Keratinocyte (primary cell): Measurements from ENCODE around the gene SYPL1. TPM values are rescaled to one million over a fixed set of nuclear protein-coding genes. Genes with fewer than 3 reads are reported as not detected.
A peak's percentile ranks its signal among the peaks of the same experiment; 100 is the strongest.

ENCODE experiments used
- DNase-seq: peaks from one replicate; pipeline ENCODE4 v3.0.0-alpha.2; 2011; ENCODE audit warnings: low read depth, missing footprints, low spot score
- FAIRE-seq: peaks from 2 replicates; lab custom pipeline; 2011; peaks lifted over from hg19 to GRCh38; lab: Jason Lieb, UNC
- H2AFZ ChIP-seq: 2 replicates; pipeline ENCODE4 v1.6.0; 2012; ENCODE audit warnings: low read length, control low read depth, inconsistent platforms; ENCODE audit not compliant: control insufficient read depth
- H3K27ac ChIP-seq: 2 replicates; pipeline ENCODE4 v1.5.1; 2011; ENCODE audit warnings: low read length; ENCODE audit not compliant: control insufficient read depth, insufficient read depth
- H3K27me3 ChIP-seq: 3 replicates; pipeline ENCODE4 v1.6.0; 2011; ENCODE audit warnings: low read length; ENCODE audit not compliant: control insufficient read depth, insufficient read depth; ENCODE audit errors: extremely low read depth
- H3K36me3 ChIP-seq, 2 experiments: 2 replicates in 1 of 2; 3 replicates in 1 of 2; pipeline ENCODE4 v1.5.1; 2011; ENCODE audit warnings: low read length in 2 of 2, mild to moderate bottlenecking in 1 of 2; ENCODE audit not compliant: control insufficient read depth in 2 of 2, insufficient read depth in 2 of 2; ENCODE audit errors: extremely low read depth in 1 of 2
- H3K4me1 ChIP-seq: 3 replicates; pipeline ENCODE4 v1.5.1; 2011; ENCODE audit warnings: low read length; ENCODE audit not compliant: control insufficient read depth, insufficient read depth; ENCODE audit errors: extremely low read depth
- H3K4me2 ChIP-seq: 3 replicates; pipeline ENCODE4 v1.6.0; 2011; ENCODE audit warnings: low read depth, low read length; ENCODE audit not compliant: control insufficient read depth, insufficient read depth; ENCODE audit errors: extremely low read depth
- H3K4me3 ChIP-seq, 3 experiments: fragments of 200-600 bp in 1 of 3; sonication (generic) in 1 of 3; 2 replicates in 2 of 3; 3 replicates in 1 of 3; pipeline ENCODE4 v1.5.1; 2011 to 2016; ENCODE audit warnings: low read length in 3 of 3, mild to moderate bottlenecking in 3 of 3, control low read depth in 2 of 3, inconsistent platforms in 1 of 3, low read depth in 1 of 3, mixed read lengths in 1 of 3, mixed run types in 1 of 3, moderate library complexity in 1 of 3; ENCODE audit not compliant: control insufficient read depth in 2 of 3, insufficient read depth in 2 of 3; ENCODE audit errors: extremely low read depth in 1 of 3
- H3K79me2 ChIP-seq: 2 replicates; pipeline ENCODE4 v1.6.0; 2012; ENCODE audit warnings: low read length; ENCODE audit not compliant: control insufficient read depth, insufficient read depth
- H3K9ac ChIP-seq: 3 replicates; pipeline ENCODE4 v1.6.0; 2011; ENCODE audit warnings: low read length; ENCODE audit not compliant: control insufficient read depth, insufficient read depth; ENCODE audit errors: extremely low read depth
- H3K9me1 ChIP-seq: 3 replicates; pipeline ENCODE4 v1.6.0; 2011; ENCODE audit warnings: low read length; ENCODE audit not compliant: control insufficient read depth, insufficient read depth; ENCODE audit errors: extremely low read depth
- H3K9me3 ChIP-seq: 2 replicates; pipeline ENCODE4 v1.5.1; 2012; ENCODE audit warnings: low read depth, low read length; ENCODE audit not compliant: control insufficient read depth
- H4K20me1 ChIP-seq: 3 replicates; pipeline ENCODE4 v1.6.0; 2011; ENCODE audit warnings: low read length; ENCODE audit not compliant: control insufficient read depth, insufficient read depth; ENCODE audit errors: extremely low read depth
- CTCF ChIP-seq, 3 experiments: IDR thresholded peaks in 1 of 3; conservative IDR thresholded peaks in 1 of 3; optimal IDR thresholded peaks in 1 of 3; 2 replicates in 2 of 3; 3 replicates in 1 of 3; pipeline versions ENCODE3 to v1.5.1; 2011; ENCODE audit warnings: low read length in 3 of 3, mild to moderate bottlenecking in 3 of 3, moderate library complexity in 2 of 3, control low read depth in 1 of 3, inconsistent platforms in 1 of 3; ENCODE audit not compliant: insufficient read depth in 2 of 3; ENCODE audit errors: extremely low read depth in 1 of 3
- EZH2 ChIP-seq: IDR thresholded peaks from one replicate; pipeline ENCODE4 v1.6.1; 2012; ENCODE audit warnings: inconsistent platforms, mild to moderate bottlenecking, low read length, moderate library complexity
- dilution Hi-C: fragments of 300-500 bp; cut with MboI; formaldehyde crosslinking; loops from one replicate; pipeline ENCODE4 v1.7.0; 2020; ENCODE audit warnings: low sequenced_read_pairs; ENCODE audit not compliant: extremely low pct_ligation_motif_present
- polyA plus RNA-seq, 5 experiments: library from polyadenylated mRNA; depleted of rRNA in 3 of 5; stranded (reverse) in 3 of 5; stranded (forward) in 1 of 5; unstranded in 1 of 5; fragments of >200 nt; gene quantifications; 1 replicate in 1 of 5; 2 replicates in 3 of 5; 3 replicates in 1 of 5; pipeline versions ENCODE4 v1.2.1 to v1.2.3, GENCODE V29; 2011 to 2012; ENCODE audit warnings: missing spikeins in 2 of 5, low read depth in 1 of 5, low replicate concordance in 1 of 5

The SYPL1 gene
- polyA plus RNA-seq, 1 donor (not counting 4 experiments of a cell fraction or from before 2014, with no cell fraction given): 254 TPM

GRCh38 chr7:106110885-106111654, 1.0 kb downstream of the SYPL1 start:
- TF ChIP-seq EZH2: no peak
- no peak for TF ChIP-seq CTCF (optimal IDR thresholded peaks at IDR 0.05 in 1 of 3, IDR thresholded peaks at IDR 0.05 in 1 of 3, conservative IDR thresholded peaks at IDR 0.05 in 1 of 3; ENCODE audit: extremely low read depth in 1 of 3, insufficient read depth in 2 of 3, low read length in 3 of 3)
- peak; percentile 61 for FAIRE-seq
- Histone ChIP-seq H2AFZ (no peak overlapping the region), H3K27me3 (no peaks in the 10 kb centered on the region), H4K20me1 (peaks cover 12% of the 10 kb centered on the region), H3K9me1 (no peaks in the 10 kb centered on the region), H3K9me3 (no peaks in the 10 kb centered on the region), H3K27ac (peak overlapping the region; percentile 90), H3K9ac (peak overlapping the region; percentile 93), H3K4me3 (peak overlapping the region; percentile 69 to 98 (median 78)), H3K36me3 (peaks cover 0 to 10% of the 10 kb centered on the region in 2 experiments), H3K4me2 (peak overlapping the region; percentile 73), H3K4me1 (peaks cover 22% of the 10 kb centered on the region), H3K79me2 (peaks cover 59% of the 10 kb centered on the region)
- DNase-seq: no peak
- dilution Hi-C loops: no loop called here

- Histone ChIP-seq H3K27me3 (no peaks in the 10 kb centered on the region), H3K27ac (peak overlapping the region; percentile 2), H2AFZ (no peak overlapping the region), H3K36me3 (peaks cover 0 to 10% of the 10 kb centered on the region in 2 experiments), H3K9ac (peak overlapping the region; percentile 93), H3K79me2 (peaks cover 67% of the 10 kb centered on the region), H3K9me3 (no peaks in the 10 kb centered on the region), H3K9me1 (no peaks in the 10 kb centered on the region), H3K4me1 (peaks cover 26% of the 10 kb centered on the region), H3K4me2 (peak overlapping the region; percentile 73), H3K4me3 (peak overlapping the region; percentile 69 to 98 (median 78)), H4K20me1 (peaks cover 12% of the 10 kb centered on the region)
- TF ChIP-seq CTCF (optimal IDR thresholded peaks at IDR 0.05 in 1 of 3, IDR thresholded peaks at IDR 0.05 in 1 of 3, conservative IDR thresholded peaks at IDR 0.05 in 1 of 3; ENCODE audit: extremely low read depth in 1 of 3, insufficient read depth in 2 of 3, low read length in 3 of 3) (no peak), EZH2 (no peak)
- dilution Hi-C loops: no loop called here
- DNase-seq (no peak), FAIRE-seq (peak; percentile 39)
Measured at GRCh38 chr7:106110238-106110560, 1.9 kb downstream of the SYPL1 start.
